ENCODE results near the gene DUT.

DUT gene

DNA sequence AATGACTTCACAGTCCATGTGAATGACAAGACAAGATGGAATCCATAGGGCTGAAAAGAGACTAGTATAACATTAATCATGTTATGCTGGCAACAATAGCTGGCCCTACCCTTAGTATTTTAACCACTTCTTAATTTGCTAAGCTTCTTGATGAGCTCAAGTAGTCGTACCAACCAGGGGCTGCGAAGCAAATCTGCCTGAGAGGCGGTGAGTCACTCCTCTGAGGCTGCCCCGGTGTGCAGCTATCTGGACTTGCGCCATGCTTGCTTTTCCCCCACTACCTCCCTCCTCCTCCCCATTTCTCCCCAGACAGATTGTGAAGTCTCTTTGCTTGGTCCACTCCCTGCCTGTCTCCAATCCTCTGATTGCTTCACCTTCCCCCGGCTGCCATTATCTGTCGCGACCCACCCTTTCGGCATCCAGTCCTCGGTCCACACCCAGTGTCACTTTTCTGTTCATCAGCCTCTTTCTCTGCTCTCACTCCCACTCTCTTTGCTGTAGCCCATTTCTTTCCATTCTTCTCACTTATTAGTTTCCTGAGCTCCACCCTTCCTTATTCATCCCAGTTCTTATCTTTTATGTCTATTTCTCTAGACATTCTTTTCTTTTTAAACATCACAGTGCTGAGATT, 42.7 kb downstream of the DUT start:
- no peak for DNase-seq

DNA sequence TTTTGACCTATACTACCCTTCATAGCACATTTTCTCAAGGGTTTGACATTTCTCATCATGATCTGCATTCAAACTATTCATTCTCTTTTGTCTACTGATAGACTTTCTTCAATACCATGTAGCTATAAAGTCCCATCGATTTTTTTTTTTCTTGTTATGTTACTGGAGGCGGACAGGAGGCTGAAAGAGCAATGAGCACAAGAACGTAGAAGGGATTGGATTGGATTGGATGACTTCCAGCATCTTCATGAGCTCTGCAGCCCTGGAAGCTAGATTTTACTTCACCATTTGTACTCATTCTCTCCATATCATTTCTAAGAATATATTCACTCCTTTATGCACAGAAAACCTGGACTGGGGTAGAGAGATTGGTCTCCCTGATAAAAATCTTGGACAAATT, 43.2 kb downstream of the DUT start:
- DNase-seq, result no peak

DNA sequence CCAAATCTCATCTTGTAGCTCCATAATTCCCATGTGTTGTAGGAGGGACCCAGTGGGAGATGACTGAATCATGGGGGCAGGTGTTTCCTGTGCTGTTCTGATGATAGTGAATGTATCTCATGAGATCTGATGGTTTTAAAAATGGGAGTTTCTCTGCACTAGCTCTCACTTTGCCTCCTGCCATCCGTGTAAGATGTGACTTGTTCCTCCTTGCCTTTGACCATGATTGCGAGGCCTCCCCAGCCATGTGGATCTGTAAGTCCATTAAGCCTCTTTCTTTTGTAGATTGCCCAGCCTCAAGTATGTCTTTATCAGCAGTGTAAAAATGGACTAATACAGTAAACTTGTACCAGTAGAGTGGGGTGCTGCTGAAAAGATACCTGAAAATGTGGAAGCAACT, 44.5 kb downstream of the DUT start:
- DNase-seq, result no peak

DNA sequence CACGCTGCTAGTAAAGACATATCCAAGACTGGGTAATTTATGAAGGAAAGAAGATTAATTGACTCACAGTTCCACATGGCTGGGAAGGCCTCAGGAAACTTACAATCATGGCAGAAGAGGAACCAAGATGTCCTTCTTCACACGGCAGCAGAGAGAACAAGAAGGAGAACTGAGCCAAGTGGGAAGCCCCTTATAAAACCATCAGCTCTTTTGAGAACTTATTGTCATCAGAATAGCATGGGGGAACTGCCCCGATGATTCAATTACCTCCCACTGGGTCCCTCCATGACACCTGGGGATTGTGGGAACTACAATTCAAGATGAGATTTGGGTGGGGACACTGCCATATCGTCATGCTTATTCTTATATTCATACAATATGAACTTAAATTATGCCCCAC, 49.0 kb downstream of the DUT start:
- DNase-seq, result no peak

DNA sequence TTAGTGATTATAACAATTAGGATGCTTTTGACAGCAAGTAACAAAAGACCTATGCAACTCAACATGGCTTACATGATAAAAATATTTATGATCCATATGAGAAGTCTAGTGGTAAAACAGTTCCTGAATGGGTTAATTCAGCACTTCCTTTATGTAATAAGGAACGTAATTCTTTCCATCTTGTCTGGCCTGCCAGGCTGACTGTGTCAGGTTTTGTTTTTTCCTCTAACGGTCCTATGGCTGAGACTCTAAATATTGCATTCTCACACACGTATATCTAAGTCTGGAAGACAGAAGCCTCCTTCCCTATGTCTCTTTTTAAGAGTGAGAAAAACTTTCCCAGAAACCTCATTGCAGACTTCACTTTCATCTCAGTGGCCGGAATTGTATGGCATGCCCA, 50.6 kb downstream of the DUT start:
- DNase-seq, result no peak

DNA sequence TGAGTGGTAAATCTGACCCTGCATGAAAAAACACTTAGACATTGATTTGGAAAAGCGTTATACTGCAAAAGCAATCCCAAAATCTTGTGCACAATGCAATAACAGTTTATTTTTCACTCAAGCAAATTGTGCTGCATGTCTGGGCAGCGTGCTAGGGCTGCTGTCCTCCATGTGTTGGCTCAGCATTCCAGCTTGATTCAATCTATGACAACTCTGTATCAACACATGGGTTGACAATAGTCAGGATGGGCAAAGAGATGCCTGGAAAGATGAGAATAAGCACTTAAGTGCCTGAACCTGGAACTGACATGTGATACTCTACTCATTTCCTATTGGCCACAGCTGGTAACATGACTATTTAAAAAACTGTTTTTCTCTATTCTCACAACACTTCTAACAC, 51.8 kb downstream of the DUT start:
- no peak for DNase-seq

DNA sequence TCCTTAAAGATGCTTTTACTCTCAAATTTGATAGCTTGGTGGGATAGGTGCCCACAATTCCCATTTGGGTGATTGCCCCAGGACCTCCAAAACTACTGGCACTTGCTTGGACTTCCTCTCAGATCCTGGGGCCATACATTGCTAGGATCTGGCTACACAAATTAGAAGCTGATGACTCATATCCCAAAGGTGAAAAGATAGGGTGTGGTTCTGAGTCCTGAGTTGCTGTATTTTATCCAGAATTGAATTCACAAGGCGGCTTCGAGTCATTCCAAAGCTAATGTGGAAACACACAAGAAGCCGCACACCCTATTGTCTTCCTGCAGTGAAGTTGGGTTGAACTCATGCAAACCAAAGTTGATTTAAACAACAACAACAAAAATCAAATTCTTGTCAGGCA, 53.4 kb downstream of the DUT start:
- no peak for DNase-seq

DNA sequence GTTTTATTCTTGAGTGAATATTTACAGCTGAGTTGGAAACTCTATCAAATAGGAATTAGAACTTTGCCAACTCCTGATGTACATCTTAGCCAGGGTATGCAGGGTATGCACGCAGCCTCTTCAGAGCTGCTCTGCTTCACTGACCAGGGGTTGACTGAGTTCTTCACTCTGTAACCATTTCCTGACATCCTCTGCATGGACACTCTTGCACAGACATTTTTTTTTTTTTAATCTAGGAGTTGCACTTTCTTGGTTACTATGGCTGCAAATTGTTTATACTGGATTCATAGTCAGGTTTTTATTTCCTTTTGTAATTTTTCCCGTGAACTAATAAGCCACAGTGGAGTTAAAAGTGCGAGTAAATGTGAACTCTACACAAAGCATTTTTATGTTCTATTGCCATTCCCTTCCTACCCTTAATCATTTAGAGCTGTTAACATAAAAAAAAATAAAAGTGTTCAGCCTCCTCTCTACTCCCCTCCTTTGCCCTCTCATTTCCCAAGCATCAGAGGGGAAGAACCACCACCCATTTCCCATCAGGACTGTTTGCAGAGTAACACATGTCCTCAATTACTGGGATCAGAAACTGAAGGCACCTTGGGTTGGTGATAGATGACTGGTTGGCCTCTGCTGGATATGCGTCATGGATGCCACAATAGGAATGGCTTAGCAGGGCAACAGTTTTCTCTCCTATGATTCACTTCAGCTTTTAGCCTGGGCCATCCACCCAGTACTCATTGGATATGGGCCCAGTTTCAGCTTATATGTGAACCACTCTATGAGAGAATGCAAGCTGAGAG, 54.0 kb downstream of the DUT start:
- DNase-seq, result no peak

DNA sequence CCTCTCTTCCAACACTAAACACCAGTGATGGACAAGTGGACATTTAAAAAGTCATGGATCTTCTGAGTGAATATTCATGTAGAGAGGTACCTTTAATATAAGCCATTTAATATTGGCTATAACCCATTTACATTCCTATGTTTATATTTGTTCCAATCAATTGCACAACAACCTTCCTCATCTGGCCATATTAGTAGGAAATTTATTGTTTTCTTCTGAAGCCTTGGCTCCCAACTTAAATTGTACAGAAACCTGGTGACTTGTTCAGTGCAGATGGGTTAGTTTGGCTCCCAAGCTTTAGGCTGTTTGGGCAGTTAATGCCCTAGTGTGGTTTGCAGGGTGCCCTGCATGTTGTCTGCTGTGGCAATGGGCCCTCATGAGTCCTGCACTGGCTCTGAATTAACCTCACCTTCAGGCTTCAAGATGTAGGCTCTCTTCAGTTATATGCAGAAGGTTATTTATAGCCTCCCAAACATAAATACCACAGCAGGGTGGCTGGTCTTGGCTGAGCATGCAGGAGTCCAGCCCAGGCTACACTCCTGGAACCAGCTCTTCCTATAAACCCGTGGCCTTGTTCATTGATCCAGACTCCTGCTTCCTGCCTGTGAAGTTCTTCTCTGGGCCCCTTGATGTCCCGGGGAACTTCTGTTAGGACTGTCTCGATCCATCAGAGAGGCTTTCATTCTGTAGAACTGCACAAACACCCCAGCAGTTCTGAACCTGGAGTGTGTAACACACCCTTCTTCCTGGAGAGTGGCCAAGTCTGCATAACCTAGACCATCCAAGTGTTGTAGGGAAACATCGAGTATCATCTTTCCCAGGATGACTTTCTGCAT, 57.0 kb downstream of the DUT start:
- DNase-seq, result no peak

DNA sequence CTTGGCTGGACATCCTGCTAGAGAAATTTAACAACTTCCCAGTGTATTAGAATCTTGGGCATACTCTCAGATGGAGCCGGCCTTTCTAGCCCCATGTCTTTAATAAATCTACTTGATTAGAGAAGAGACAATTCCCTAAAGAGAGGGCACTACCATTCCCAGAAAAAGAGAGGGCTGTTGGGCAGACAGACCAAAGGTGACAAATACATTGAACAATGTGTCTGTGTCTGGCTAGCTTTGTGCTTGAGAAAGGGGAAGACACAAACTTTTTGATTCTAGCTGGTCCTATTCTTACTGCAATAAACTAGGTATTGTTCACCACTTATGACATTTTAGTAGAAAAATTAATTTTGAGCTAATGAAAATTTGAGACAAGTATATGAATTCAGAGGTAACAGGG, 57.7 kb downstream of the DUT start:
- DNase-seq, result no peak

DNA sequence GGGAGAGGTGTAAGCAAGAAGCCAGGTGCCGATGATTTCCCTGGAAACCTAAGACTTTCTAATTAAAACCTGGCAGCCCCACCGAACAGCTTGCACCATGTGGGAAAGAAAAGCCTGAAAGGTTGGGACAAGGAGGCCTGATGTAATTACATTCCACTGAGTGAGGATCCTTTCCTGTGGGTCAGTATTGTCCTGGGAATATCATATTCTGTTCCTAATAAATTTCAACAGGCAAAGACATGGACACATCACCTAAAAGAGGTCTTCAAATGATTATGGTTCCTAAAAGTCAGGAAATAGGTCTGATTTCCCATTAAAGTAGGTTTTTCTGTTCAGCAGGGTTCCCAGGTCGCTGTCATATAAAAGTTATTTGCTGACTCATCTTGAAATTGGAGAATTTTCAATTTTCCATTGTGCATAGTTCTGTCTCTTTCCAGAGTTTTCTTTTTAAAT, 58.5 kb downstream of the DUT start:
- no peak for DNase-seq

DNA sequence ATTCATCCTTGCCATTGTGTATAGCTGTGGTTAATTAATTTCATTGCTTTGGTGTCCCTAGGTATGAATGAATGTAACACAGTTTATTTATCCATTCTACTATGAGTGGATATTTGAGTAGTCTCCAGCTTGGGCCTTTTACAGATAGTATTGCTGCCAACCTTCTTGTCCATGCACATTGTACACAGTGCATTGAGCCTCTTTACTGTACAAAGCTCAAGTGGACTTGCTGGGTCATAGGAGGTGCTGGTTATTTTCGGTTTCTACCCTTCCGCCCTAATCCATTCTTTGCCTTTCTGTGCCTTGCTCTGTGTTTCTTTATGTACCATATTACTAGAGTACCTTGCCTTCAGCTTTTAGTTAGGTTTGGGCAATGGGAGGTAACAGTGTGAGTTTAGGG, 60.7 kb downstream of the DUT start:
- DNase-seq, result no peak

DNA sequence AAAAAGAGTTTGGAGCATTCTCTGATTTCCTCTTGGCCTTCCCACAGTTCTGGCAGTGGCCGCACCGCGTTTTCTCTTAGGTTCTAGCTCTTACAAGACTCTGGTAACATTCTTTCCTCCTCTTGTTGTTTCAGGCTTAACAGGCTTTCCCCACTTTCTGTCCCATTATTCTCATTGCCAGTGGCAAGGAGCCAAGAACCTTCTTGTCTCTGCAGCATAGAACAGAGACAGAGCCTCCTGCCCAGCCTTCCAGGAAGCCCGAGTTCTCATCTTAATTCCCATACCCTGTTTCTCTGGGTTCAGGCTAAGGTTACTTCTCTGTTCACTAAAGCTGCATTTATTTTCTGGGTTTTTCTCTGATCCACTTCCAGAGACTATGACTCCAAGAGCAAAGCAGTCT, 61.1 kb downstream of the DUT start:
- DNase-seq, result no peak

Measured in NCI-H510A treated with DMSO at 0.1 percent for 48 hours (cell line).